H1 (cell line): ENCODE results near the gene A3GALT2. TPM values are rescaled to one million over a fixed set of nuclear protein-coding genes. Genes with fewer than 3 reads are reported as not detected.

Source experiments
- CTCF ChIA-PET: fragments of 300-600 bp; sonication (Branson Sonifier 250); formaldehyde crosslinking; loops from one replicate; lab custom pipeline; 2021; ENCODE audit not compliant: partially characterized antibody; lab: Charles Lee
- POLR2A ChIA-PET: fragments of 300-600 bp; sonication (Branson Sonifier 250); formaldehyde crosslinking; loops from one replicate; lab custom pipeline; 2021; ENCODE audit warnings: inconsistent platforms; ENCODE audit not compliant: partially characterized antibody; lab: Charles Lee
- DNase-seq, 2 experiments: peaks; one replicate each; pipeline versions ENCODE4 v3.0.0 to v3.0.0-alpha.2; 2010 to 2022; ENCODE audit warnings: low spot score in 2 of 2, low read depth in 1 of 2, mixed read lengths in 1 of 2
- FAIRE-seq: peaks from 2 replicates; lab custom pipeline; 2011; peaks lifted over from hg19 to GRCh38; lab: Jason Lieb, UNC
- H2AFZ ChIP-seq: 2 replicates; pipeline ENCODE4 v1.8.1; 2012; ENCODE audit warnings: low read length, inconsistent platforms
- H2AK5ac ChIP-seq: 2 replicates; pipeline ENCODE4 v1.6.1; 2013; ENCODE audit warnings: low read depth, low read length
- H2BK120ac ChIP-seq: replicated peaks from 2 replicates; pipeline ENCODE3; 2013; ENCODE audit warnings: low read depth, low read length, inconsistent platforms
- H2BK12ac ChIP-seq: 2 replicates; pipeline ENCODE4 v1.6.1; 2013; ENCODE audit warnings: low read depth, low read length
- H2BK15ac ChIP-seq: 2 replicates; pipeline ENCODE4 v1.6.1; 2013; ENCODE audit warnings: low read length
- H2BK20ac ChIP-seq: 2 replicates; pipeline ENCODE4 v1.6.1; 2013; ENCODE audit warnings: low read length
- H2BK5ac ChIP-seq: 2 replicates; pipeline ENCODE4 v1.6.1; 2013; ENCODE audit warnings: low read depth, low read length
- H3K14ac ChIP-seq: 2 replicates; pipeline ENCODE4 v1.6.1; 2013; ENCODE audit warnings: inconsistent platforms; ENCODE audit not compliant: insufficient read length
- H3K18ac ChIP-seq: 2 replicates; pipeline ENCODE4 v1.6.1; 2013; ENCODE audit warnings: low read length; ENCODE audit errors: extremely low read depth
- H3K23ac ChIP-seq: 2 replicates; pipeline ENCODE4 v1.6.1; 2013; ENCODE audit warnings: inconsistent platforms; ENCODE audit not compliant: insufficient read length
- H3K23me2 ChIP-seq: 2 replicates; pipeline ENCODE4 v1.6.1; 2013; ENCODE audit warnings: low read depth, low read length
- H3K27ac ChIP-seq: 2 replicates; pipeline ENCODE4 v1.6.1; 2011; ENCODE audit warnings: low read depth, low read length, inconsistent platforms
- H3K27me3 ChIP-seq, 4 experiments: replicated peaks in 1 of 4; 1 replicate in 1 of 4; 2 replicates in 3 of 4; pipeline versions ENCODE4 v1.6.1 to v1.8.1; 2011 to 2013; ENCODE audit warnings: low read length in 3 of 4, mild to moderate bottlenecking in 3 of 4, inconsistent platforms in 2 of 4, mixed read lengths in 2 of 4, moderate library complexity in 1 of 4; ENCODE audit not compliant: control insufficient read depth in 3 of 4, insufficient read depth in 3 of 4; ENCODE audit errors: extremely low read depth in 1 of 4
- H3K36me3 ChIP-seq, 4 experiments: 2 replicates each; pipeline versions ENCODE4 v1.6.1 to v1.8.1; 2011 to 2013; ENCODE audit warnings: mild to moderate bottlenecking in 4 of 4, low read length in 3 of 4, moderate library complexity in 2 of 4, control low read depth in 1 of 4, inconsistent platforms in 1 of 4; ENCODE audit not compliant: insufficient read depth in 4 of 4, control insufficient read depth in 2 of 4
- H3K4ac ChIP-seq: replicated peaks from 2 replicates; pipeline ENCODE3; 2013; ENCODE audit warnings: low read length, low read depth, mixed read lengths, inconsistent platforms; ENCODE audit not compliant: insufficient read length
- H3K4me1 ChIP-seq, 4 experiments: replicated peaks in 1 of 4; 1 replicate in 1 of 4; 2 replicates in 3 of 4; pipeline versions ENCODE4 v1.6.1 to v1.8.1; 2011 to 2013; ENCODE audit warnings: low read length in 3 of 4, inconsistent platforms in 2 of 4, mixed read lengths in 1 of 4; ENCODE audit not compliant: insufficient read depth in 4 of 4, control insufficient read depth in 3 of 4
- H3K4me2 ChIP-seq, 2 experiments: 2 replicates each; pipeline versions ENCODE4 v1.6.1 to v1.8.1; 2011 to 2013; ENCODE audit warnings: low read depth in 2 of 2, low read length in 2 of 2, control low read depth in 1 of 2, inconsistent platforms in 1 of 2, mild to moderate bottlenecking in 1 of 2; ENCODE audit not compliant: insufficient read depth in 1 of 2
- H3K4me3 ChIP-seq, 4 experiments: fragments of 200-600, 300-600 bp in 1 of 4; sonication (generic), shearing (Covaris generic), sonication (Bioruptor Twin) in 1 of 4; 2 replicates each; pipeline versions ENCODE4 v1.5.1 to v1.8.1; 2011 to 2016; ENCODE audit warnings: low read length in 4 of 4, low read depth in 3 of 4, control low read depth in 2 of 4, inconsistent platforms in 2 of 4, mild to moderate bottlenecking in 2 of 4, mixed read lengths in 1 of 4, moderate library complexity in 1 of 4; ENCODE audit not compliant: insufficient read depth in 2 of 4; ENCODE audit errors: extremely low read depth in 1 of 4
- H3K56ac ChIP-seq: replicated peaks from 2 replicates; pipeline ENCODE3; 2013; ENCODE audit warnings: low read depth, mild to moderate bottlenecking, mixed read lengths, low read length, inconsistent platforms; ENCODE audit not compliant: insufficient read length
- H3K79me1 ChIP-seq: 2 replicates; pipeline ENCODE4 v1.6.1; 2013; ENCODE audit warnings: low read depth, low read length, control low read depth
- H3K79me2 ChIP-seq, 2 experiments: 2 replicates each; pipeline versions ENCODE4 v1.6.1 to v1.8.1; 2012 to 2013; ENCODE audit warnings: low read length in 2 of 2, mild to moderate bottlenecking in 2 of 2, inconsistent platforms in 1 of 2; ENCODE audit not compliant: insufficient read depth in 2 of 2, control insufficient read depth in 1 of 2
- H3K9ac ChIP-seq, 4 experiments: replicated peaks in 1 of 4; 1 replicate in 1 of 4; 2 replicates in 3 of 4; pipeline versions ENCODE4 v1.6.1 to v1.8.1; 2011 to 2013; ENCODE audit warnings: low read depth in 3 of 4, low read length in 3 of 4, control low read depth in 2 of 4, mild to moderate bottlenecking in 2 of 4, moderate library complexity in 2 of 4, inconsistent platforms in 1 of 4; ENCODE audit errors: extremely low read depth in 1 of 4
- H3K9me3 ChIP-seq, 2 experiments: 2 replicates each; pipeline versions ENCODE4 v1.6.1 to v1.8.1; 2012 to 2013; ENCODE audit warnings: mild to moderate bottlenecking in 2 of 2, moderate library complexity in 2 of 2, control low read depth in 1 of 2, inconsistent platforms in 1 of 2, low read depth in 1 of 2, low read length in 1 of 2, mixed read lengths in 1 of 2; ENCODE audit not compliant: insufficient read depth in 2 of 2
- H4K20me1 ChIP-seq, 2 experiments: replicated peaks in 1 of 2; 2 replicates each; pipeline versions ENCODE3 to v1.8.1; 2011 to 2013; ENCODE audit warnings: inconsistent platforms in 2 of 2, low read length in 2 of 2, mild to moderate bottlenecking in 1 of 2; ENCODE audit not compliant: insufficient read depth in 2 of 2, control insufficient read depth in 1 of 2
- H4K5ac ChIP-seq: 2 replicates; pipeline ENCODE4 v1.6.1; 2013; ENCODE audit warnings: low read length, low read depth, mixed read lengths, inconsistent platforms; ENCODE audit not compliant: insufficient read length
- H4K8ac ChIP-seq: 2 replicates; pipeline ENCODE4 v1.8.0; 2013; ENCODE audit warnings: mild to moderate bottlenecking, moderate library complexity, low read length, inconsistent platforms; ENCODE audit not compliant: insufficient read depth; ENCODE audit errors: extremely low read depth
- H4K91ac ChIP-seq: replicated peaks from 2 replicates; pipeline ENCODE3; 2013; ENCODE audit warnings: low read length, mixed read lengths, inconsistent platforms; ENCODE audit not compliant: insufficient read length
- ATF3 ChIP-seq: IDR thresholded peaks from 2 replicates; pipeline ENCODE4 v1.6.1; 2011; ENCODE audit warnings: low read depth, mild to moderate bottlenecking, low read length; ENCODE audit not compliant: insufficient read depth
- E2F6 ChIP-seq: IDR thresholded peaks from 2 replicates; pipeline ENCODE4 v1.6.1; 2012; ENCODE audit warnings: inconsistent platforms
- RNF2 ChIP-seq: fragments of 200-900, 300-1000 bp; sonication (generic); IDR thresholded peaks from 2 replicates; pipeline ENCODE4 v1.7.1; 2016; ENCODE audit warnings: borderline replicate concordance, low read depth, mild to moderate bottlenecking, antibody characterized with exemption, low read length; ENCODE audit not compliant: poor library complexity, severe bottlenecking; ENCODE audit errors: missing control alignments
- WGBS, 2 experiments: shearing (Covaris generic) in 1 of 2; methylation state at CpG; one replicate each; pipeline versions ENCODE4 v1.1.6 to v1.1.7; 2013 to 2015; ENCODE audit warnings: low lambda C conversion rate in 2 of 2, mixed read lengths in 2 of 2, inconsistent platforms in 1 of 2, low coverage in 1 of 2, missing lambda C conversion rate in 1 of 2; ENCODE audit not compliant: insufficient replicate concordance in 2 of 2, insufficient coverage in 1 of 2, insufficient read length in 1 of 2; ENCODE audit errors: extremely low coverage in 1 of 2, missing lambda C conversion rate in 1 of 2; 5-methylcytosine and 5-hydroxymethylcytosine counted together
- polyA plus RNA-seq, 7 experiments: library from polyadenylated mRNA; depleted of rRNA in 3 of 7; stranded (reverse) in 5 of 7; unstranded in 2 of 7; fragments of >200 nt in 5 of 7; fragments of 200-250 nt in 2 of 7; gene quantifications; 1 replicate in 5 of 7; 2 replicates in 1 of 7; 4 replicates in 1 of 7; pipeline versions ENCODE4 v1.2.1 to v1.2.3, GENCODE V29; 2011 to 2013; ENCODE audit warnings: missing spikeins in 2 of 7, mixed read lengths in 2 of 7
- total RNA-seq: library from RNA; stranded (reverse); fragmentation: NEBNext Ultra II Directional; extraction: Animal tissue kit (Norgen Biotek cat#: 25700); gene quantifications from 2 replicates; pipeline ENCODE4 v1.2.1, GENCODE V29; 2021

Gene A3GALT2
- total and polyA plus RNA-seq, 2 of the 8 experiments (the other 6 are each of a cell fraction or from before 2014, with no cell fraction given) = not detected

- no peak overlapping the region for H4K91ac ChIP-seq
- H4K8ac ChIP-seq = no peak overlapping the region
- no peak overlapping the region for H3K14ac ChIP-seq
- peaks cover 0 to 6% of the 10 kb centered on the region in 2 experiments for H4K20me1 ChIP-seq
- H3K27me3 ChIP-seq = no peaks in the 10 kb centered on the region; a peak in 1 of 7 replicates
- H2AFZ ChIP-seq = no peak overlapping the region
- no peak overlapping the region for H4K5ac ChIP-seq
- peaks cover 0 to 4% (median 2%) of the 10 kb centered on the region in 4 experiments; a peak in 3 of 8 replicates for H3K36me3 ChIP-seq
- no peak overlapping the region for H3K9ac ChIP-seq
- no peak overlapping the region for H3K18ac ChIP-seq
- no peak overlapping the region for H3K27ac ChIP-seq
- no peak overlapping the region for H3K56ac ChIP-seq
- no peak overlapping the region for H2BK15ac ChIP-seq
- H3K79me2 ChIP-seq = no peaks in the 10 kb centered on the region
- FAIRE-seq (no peak), DNase-seq (no peak)
- ChIA-PET POLR2A (no interaction called here), CTCF (interaction anchor here (0.7 to 2.1 kb wide), 5 partner anchors 14 to 36 kb away, joined by 3 to 7 read pairs (median 4); partner anchors contain the start of gene A3GALT2)
- no peaks in the 10 kb centered on the region for H3K79me1 ChIP-seq
- 91% methylated on average over 4 of the region's 4 CpGs; no CpG with 5 or more reads in 1 of the 2 experiments for WGBS, 2 experiments
- H3K4ac ChIP-seq = no peak overlapping the region
- no peak overlapping the region for H2BK5ac ChIP-seq
- H3K23ac ChIP-seq = no peak overlapping the region
- peaks cover 7 to 25% (median 14%) of the 10 kb centered on the region in 4 experiments; a peak in 5 of 7 replicates for H3K4me1 ChIP-seq
- no peak overlapping the region for H2BK12ac ChIP-seq
- H2BK120ac ChIP-seq = no peak overlapping the region
- H3K4me3 ChIP-seq = no peak overlapping the region
- H2BK20ac ChIP-seq = no peak overlapping the region
- no peaks in the 10 kb centered on the region for H3K23me2 ChIP-seq
- H3K4me2 ChIP-seq = no peak overlapping the region
- no peak overlapping the region for H2AK5ac ChIP-seq
- H3K9me3 ChIP-seq = no peaks in the 10 kb centered on the region
- TF ChIP-seq RNF2 (no peak), E2F6 (no peak), ATF3 (no peak)
These were observed 14.1 kb upstream of the A3GALT2 start for GRCh38 chr1:33335020-33335419.
